ENCODE measurements around the gene CDKL5.

DNA sequence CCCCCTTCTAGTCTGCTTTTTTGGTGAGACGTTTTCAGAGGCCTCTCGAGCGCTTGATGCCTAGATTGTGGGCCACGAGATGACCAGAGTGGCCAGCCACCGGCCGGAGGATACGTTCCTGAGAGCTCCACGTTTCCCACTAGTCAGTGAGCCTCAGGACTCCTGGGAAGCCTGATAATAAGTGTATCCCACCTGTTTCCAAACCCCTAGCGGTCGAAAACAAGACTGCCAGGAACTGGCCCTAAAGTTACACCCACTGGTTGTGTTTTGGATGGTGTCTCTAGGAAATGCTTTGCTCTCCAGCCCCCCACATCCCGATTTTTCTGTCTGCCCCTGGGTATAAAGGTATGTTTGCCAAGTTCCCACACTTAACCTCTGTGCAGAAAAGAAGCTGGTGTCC lies 251.1 kb downstream of the CDKL5 start:
- TF ChIP-seq, protein P1, sequence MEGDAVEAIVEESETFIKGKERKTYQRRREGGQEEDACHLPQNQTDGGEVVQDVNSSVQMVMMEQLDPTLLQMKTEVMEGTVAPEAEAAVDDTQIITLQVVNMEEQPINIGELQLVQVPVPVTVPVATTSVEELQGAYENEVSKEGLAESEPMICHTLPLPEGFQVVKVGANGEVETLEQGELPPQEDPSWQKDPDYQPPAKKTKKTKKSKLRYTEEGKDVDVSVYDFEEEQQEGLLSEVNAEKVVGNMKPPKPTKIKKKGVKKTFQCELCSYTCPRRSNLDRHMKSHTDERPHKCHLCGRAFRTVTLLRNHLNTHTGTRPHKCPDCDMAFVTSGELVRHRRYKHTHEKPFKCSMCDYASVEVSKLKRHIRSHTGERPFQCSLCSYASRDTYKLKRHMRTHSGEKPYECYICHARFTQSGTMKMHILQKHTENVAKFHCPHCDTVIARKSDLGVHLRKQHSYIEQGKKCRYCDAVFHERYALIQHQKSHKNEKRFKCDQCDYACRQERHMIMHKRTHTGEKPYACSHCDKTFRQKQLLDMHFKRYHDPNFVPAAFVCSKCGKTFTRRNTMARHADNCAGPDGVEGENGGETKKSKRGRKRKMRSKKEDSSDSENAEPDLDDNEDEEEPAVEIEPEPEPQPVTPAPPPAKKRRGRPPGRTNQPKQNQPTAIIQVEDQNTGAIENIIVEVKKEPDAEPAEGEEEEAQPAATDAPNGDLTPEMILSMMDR (IDR thresholded peaks at IDR 0.05; ENCODE audit: low read depth, low read length), result no peak
- no peak for TF ChIP-seq EZH2phosphoT487 (IDR thresholded peaks at IDR 0.05; ENCODE audit: low read depth)

Measured in OCI-LY3 (cell line).